ENCODE measurements around the gene TMEM131. TPM values are rescaled to one million over a fixed set of nuclear protein-coding genes. Genes with fewer than 3 reads are reported as not detected.

TMEM131 gene
- total RNA-seq, 1 donor from 2014 or later = 59.4 TPM

GRCh38 chr2:97996679-97997078 is 931 bp upstream of the TMEM131 start:
- Histone ChIP-seq H3K4me2 (peak overlapping the region; percentile 86), H3K9ac (no peak overlapping the region), H4K20me1 (ENCODE audit: low read depth) (peaks cover 18% of the 10 kb centered on the region), H3K27me3 (no peaks in the 10 kb centered on the region), H3K4me3 (peak overlapping the region; percentile 61), H3K27ac (no peak overlapping the region), H3K4me1 (peaks cover 13% of the 10 kb centered on the region), H3K79me2 (ENCODE audit: low read depth) (peaks cover 36% of the 10 kb centered on the region), H3K9me3 (ENCODE audit: low read depth) (no peaks in the 10 kb centered on the region), H3K36me3 (no peaks in the 10 kb centered on the region), H3F3A (ENCODE audit: low read depth) (peaks cover 7% of the 10 kb centered on the region), H2AFZ (replicated peaks) (peak overlapping the region; percentile 96)
- Mint-ChIP-seq H3K27ac (peak overlapping the region; percentile 88), H3K9me3 (no peaks in the 10 kb centered on the region), H3K4me3 (peak overlapping the region; percentile 90), H3K4me1 (peaks cover 26% of the 10 kb centered on the region), H3K27me3 (ENCODE audit: insufficient read depth, low read depth) (peaks cover 2% of the 10 kb centered on the region), H3K36me3 (peaks cover 2% of the 10 kb centered on the region)
- DNase-seq (ENCODE audit: low spot score) = no peak
- TF ChIP-seq CTCF (IDR thresholded peaks at IDR 0.05) (no peak), EZH2phosphoT487 (IDR thresholded peaks at IDR 0.05) (no peak), EZH2 (IDR thresholded peaks at IDR 0.05) (no peak)

- H3K4me1 Mint-ChIP-seq = peaks cover 32% of the 10 kb centered on the region
- H2AFZ ChIP-seq (replicated peaks) = peak overlapping the region; percentile 96
- no peaks in the 10 kb centered on the region for H3K36me3 ChIP-seq
- H3K79me2 ChIP-seq (ENCODE audit: low read depth) = peaks cover 51% of the 10 kb centered on the region
- peak overlapping the region; percentile 61 for H3K4me3 ChIP-seq
- peak overlapping the region; percentile 66 for H3K9ac ChIP-seq
- no peaks in the 10 kb centered on the region for H3K27me3 ChIP-seq
- H4K20me1 ChIP-seq (ENCODE audit: low read depth) = peaks cover 26% of the 10 kb centered on the region
- no peaks in the 10 kb centered on the region for H3K9me3 ChIP-seq (ENCODE audit: low read depth)
- peak overlapping the region; percentile 97 for H3K27ac Mint-ChIP-seq
- no peak for TF ChIP-seq CTCF (IDR thresholded peaks at IDR 0.05)
- TF ChIP-seq EZH2phosphoT487 (IDR thresholded peaks at IDR 0.05) = no peak
- no peak for TF ChIP-seq EZH2 (IDR thresholded peaks at IDR 0.05)
- peaks cover 2% of the 10 kb centered on the region for H3K27me3 Mint-ChIP-seq (ENCODE audit: insufficient read depth, low read depth)
- H3K4me3 Mint-ChIP-seq = peak overlapping the region; percentile 96
- H3K4me2 ChIP-seq = peak overlapping the region; percentile 86
- H3K27ac ChIP-seq = peak overlapping the region; percentile 91
- DNase-seq (ENCODE audit: low spot score) = peak; percentile 83
- H3K9me3 Mint-ChIP-seq = no peaks in the 10 kb centered on the region
- H3K36me3 Mint-ChIP-seq = peaks cover 2% of the 10 kb centered on the region
- peaks cover 7% of the 10 kb centered on the region for H3F3A ChIP-seq (ENCODE audit: low read depth)
- peaks cover 13% of the 10 kb centered on the region for H3K4me1 ChIP-seq
These were observed 568 bp downstream of the TMEM131 start for GRCh38 chr2:97995026-97995733.

- no peaks in the 10 kb centered on the region for H3K27me3 ChIP-seq
- peaks cover 7% of the 10 kb centered on the region for H3F3A ChIP-seq (ENCODE audit: low read depth)
- H3K9me3 Mint-ChIP-seq = no peaks in the 10 kb centered on the region
- peaks cover 2% of the 10 kb centered on the region for H3K36me3 Mint-ChIP-seq
- H3K4me1 Mint-ChIP-seq = peaks cover 32% of the 10 kb centered on the region
- no peak overlapping the region for H3K27ac ChIP-seq
- H3K4me3 Mint-ChIP-seq = peak overlapping the region; percentile 96
- H3K79me2 ChIP-seq (ENCODE audit: low read depth) = peaks cover 58% of the 10 kb centered on the region
- peaks cover 26% of the 10 kb centered on the region for H4K20me1 ChIP-seq (ENCODE audit: low read depth)
- peaks cover 2% of the 10 kb centered on the region for H3K27me3 Mint-ChIP-seq (ENCODE audit: insufficient read depth, low read depth)
- peaks cover 13% of the 10 kb centered on the region for H3K4me1 ChIP-seq
- TF ChIP-seq CTCF (IDR thresholded peaks at IDR 0.05) (no peak), EZH2phosphoT487 (IDR thresholded peaks at IDR 0.05) (no peak), EZH2 (IDR thresholded peaks at IDR 0.05) (no peak)
- H3K27ac Mint-ChIP-seq = peak overlapping the region; percentile 97
- H2AFZ ChIP-seq (replicated peaks) = no peak overlapping the region
- no peaks in the 10 kb centered on the region for H3K9me3 ChIP-seq (ENCODE audit: low read depth)
- no peak for DNase-seq (ENCODE audit: low spot score)
- no peaks in the 10 kb centered on the region for H3K36me3 ChIP-seq
- peak overlapping the region; percentile 86 for H3K4me2 ChIP-seq
- H3K9ac ChIP-seq = peak overlapping the region; percentile 66
- peak overlapping the region; percentile 61 for H3K4me3 ChIP-seq
These were observed 1.3 kb downstream of the TMEM131 start for GRCh38 chr2:97994476-97994875.
